HG02759 (cell line): Measurements from ENCODE around the gene PRKCQ.
A peak's percentile ranks its signal among the peaks of the same experiment; 100 is the strongest.
"Not testable (repeated sequence)": the region's sequence is repeated elsewhere in the genome, so short reads cannot be mapped to it uniquely, and the experiment has no call there.

Experiments used
- ATAC-seq: cut with Tn5 transposase; IDR thresholded peaks from one replicate; pipeline ENCODE4 v1.9.1; 2021; ENCODE audit warnings: mild to moderate bottlenecking, moderate library complexity; ENCODE audit not compliant: unreplicated experiment

The PRKCQ gene

GRCh38 chr10:6494936-6495592 lies 85.0 kb downstream of the PRKCQ start:
- ATAC-seq, result no peak

DNA sequence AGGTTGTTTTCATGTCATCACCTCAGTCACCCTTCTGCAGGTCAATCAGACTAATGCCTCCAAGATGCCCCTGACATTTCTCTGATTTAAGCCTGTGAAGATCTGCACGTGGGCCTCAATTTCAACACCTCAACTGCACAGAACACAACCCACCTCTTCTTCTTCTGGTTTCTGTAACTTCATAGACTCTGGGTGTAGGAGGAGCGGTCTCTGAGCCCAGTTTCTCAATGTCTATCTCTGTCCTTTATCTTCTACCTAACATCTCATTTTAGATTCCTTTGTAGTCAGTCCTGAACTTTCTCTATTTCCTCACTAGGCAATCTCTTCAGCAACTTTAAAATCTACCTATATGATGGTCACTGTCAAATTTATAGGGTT lies 85.6 kb downstream of the PRKCQ start:
- no peak for ATAC-seq

- ATAC-seq, result no peak
Measured at GRCh38 chr10:6493521-6494441, 86.3 kb downstream of the PRKCQ start.

DNA sequence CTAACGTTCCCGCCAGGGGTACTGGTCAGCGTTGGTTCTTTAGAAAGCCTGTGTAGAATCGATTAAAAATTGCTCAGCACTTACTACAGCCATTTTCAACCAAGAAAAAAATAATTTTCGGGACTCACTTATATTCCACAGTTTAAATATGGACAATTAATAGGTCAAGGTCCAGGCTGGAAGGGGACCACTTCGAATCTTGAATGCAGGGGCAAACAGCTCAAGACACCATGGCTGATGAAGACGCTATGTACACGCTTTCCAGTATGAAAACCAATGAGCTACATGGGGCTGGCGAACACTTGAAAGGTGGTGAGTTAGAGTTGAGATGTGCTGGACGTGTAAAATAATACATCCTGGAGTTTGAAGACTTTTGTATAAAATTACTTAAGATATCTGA lies 87.2 kb downstream of the PRKCQ start:
- no peak for ATAC-seq

DNA sequence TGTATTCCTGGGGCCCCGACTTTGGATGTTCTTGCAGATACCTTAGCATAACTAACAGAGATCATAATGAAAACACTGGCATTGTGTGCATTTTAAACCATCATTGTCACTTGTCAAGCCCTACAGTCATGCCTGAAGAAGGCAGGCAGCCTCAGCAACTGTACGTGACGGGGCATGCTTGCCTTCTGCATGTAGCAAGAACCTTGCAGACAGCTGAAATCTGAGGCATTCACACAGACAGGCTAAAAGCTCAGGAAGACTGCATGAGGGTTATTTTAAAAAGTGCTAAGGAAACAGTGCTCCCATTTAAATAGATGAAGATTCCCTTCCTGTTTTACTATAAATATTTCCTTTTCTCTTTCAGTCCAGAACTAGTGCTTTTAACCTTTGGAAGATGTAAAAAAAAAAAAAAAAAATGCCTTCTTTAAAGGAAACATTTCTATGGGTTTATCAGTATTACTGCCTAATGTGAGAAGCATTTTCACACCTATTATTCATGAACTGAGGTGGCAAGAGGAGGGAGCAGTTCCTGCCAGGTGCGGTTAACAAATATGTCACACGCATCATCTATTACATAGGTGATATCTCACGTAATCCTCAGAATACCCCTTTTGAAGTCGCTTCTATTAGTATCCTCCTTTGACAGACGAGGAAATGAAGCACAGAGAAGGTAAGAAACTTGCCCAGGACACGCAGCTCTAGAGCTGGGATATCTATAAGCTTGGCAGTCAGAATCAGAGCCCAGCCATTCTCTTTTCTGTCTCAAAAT lies 88.1 kb downstream of the PRKCQ start:
- no peak for ATAC-seq

DNA sequence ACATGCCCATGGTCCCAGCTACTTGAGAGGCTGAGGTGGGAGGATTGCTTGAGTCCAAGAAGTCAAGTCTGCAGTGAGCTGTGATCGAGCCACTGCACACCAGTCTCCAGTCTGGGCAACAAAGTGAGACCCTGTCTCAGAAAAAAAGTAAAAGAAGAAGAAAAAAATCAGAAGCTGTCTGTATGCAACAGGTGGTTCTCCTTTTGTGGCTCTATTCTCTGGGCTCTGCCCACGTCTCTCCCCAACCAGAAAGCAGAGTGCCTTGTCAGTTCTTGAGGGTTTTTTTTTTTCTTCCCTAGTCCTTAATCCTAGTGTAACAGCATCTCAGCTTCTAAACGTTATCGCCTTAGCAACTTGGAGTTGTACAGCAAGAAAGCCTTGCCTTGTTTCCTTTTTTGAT lies 89.5 kb downstream of the PRKCQ start:
- no peak for ATAC-seq

DNA sequence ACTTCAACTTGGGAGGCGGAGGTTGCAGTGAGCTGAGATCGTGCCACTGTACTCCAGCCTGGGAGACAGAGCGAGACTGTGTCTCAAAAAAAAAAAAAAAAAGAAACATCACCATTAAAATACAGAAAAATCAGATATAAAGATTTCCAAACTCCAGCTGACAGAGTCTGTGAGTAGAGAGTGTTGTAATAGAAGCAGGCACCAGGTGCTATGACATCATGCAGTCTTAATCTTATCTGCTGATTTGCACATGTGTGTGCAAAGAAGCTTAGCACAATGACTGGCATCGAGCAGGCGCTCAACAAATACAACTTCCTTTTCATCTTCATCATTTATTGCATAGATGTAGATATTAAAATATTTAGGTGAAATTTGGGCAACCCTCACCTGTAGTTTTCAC lies 92.2 kb downstream of the PRKCQ start:
- no peak for ATAC-seq

- ATAC-seq, result no peak
Measured at GRCh38 chr10:6486309-6486708, 93.8 kb downstream of the PRKCQ start.

- no peak for ATAC-seq
Measured at GRCh38 chr10:6482737-6483357, 97.2 kb downstream of the PRKCQ start.

GRCh38 chr10:6478722-6479121 lies 101.4 kb downstream of the PRKCQ start:
- ATAC-seq, result no peak

GRCh38 chr10:6476989-6477388 lies 103.1 kb downstream of the PRKCQ start:
- no peak for ATAC-seq

DNA sequence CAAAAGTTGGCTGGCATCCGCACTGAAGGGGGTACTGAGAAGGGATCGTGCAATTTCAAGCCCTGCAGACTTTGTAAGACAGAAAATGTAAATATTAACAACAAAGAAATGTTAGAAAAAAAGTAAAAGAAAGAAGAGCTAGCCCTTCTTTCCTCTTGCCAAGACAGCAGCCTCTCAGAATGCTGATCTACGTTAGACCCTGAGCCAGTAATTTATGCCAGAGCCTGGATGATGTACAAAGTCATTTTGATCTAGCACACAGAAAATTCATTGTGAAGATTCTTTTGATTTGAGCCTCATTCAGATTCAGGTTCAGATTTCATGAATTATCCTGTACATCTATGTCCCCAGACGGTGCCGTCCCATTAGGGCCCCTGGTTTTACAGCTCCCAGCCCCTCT lies 105.2 kb downstream of the PRKCQ start:
- no peak for ATAC-seq

DNA sequence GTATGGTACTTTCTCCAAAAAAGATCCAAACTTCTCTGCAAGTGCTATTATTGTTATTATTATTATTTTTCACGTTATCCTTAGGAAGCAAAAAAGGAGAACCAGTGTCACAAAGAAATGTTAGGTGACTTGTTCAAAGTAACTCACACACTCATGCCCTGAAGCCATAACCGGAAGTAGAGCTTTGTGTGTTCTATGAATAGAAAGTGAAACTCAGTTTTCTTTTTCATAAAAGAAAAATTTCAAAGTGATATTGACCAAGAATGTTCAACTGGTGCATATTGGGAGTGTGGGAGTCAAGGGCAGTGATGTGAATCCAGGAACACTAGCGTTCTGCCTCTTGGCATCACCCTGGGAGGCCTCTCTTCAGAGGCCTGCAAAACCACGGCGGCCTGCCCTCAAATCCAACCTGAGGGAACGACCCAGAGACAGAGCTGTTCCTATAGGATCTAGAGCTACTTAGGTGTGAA lies 106.1 kb downstream of the PRKCQ start:
- peak; percentile 77 for ATAC-seq

DNA sequence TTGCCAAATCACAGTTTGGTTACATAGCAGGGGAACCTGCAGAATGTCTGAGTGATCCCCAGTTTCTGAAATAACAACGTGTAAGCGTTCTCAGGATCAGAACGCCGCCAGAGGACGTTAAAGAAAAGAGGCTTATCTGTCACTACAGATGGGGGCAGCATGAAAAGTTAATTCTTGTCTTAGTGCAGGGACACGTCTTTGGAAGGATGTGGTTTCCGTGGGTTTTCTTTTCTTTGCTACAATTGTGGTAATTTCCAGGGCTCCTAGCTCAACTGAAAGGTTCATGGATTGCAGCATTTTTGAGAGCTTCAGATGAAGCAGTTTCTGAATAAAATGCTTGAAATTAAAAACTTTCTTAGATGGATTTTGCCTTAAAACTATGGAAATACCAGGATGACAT lies 106.6 kb downstream of the PRKCQ start:
- no peak for ATAC-seq

- ATAC-seq, result not testable (repeated sequence)
Measured at GRCh38 chr10:6472710-6473005, 107.4 kb downstream of the PRKCQ start.

DNA sequence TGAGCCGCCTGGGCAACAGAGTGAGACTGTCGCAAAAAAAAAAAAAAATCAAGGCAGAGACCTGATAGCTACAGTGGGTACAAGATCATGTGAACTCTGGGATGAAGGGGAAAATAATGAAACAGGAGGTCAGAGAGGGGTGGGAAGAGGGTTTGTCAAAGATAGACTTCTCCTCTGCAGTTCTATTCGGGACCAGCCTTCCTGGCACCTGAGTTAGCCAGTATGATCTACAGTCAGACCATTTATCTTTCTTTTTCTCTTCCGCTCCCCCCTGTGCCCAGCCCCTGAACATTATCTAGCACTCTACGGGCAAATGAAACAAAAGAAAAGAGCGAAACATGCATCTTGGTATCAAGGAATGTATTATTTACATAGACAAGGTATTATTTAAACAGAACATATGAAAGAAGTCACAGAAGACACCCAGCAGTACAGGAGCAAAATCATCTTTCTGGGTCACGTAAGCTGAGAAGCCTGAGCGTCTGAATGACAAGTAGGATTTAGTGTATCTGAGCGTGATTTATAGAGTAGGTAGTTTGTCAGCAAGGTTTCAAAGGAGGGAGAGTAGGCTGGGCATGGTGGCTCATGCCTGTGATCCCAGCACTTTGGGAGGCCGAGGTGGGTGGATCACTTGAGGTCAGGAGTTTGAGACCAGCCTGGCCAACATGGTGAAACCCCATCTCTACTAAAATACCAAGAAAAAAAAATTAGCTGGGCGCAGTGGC lies 109.0 kb downstream of the PRKCQ start:
- ATAC-seq, result no peak

DNA sequence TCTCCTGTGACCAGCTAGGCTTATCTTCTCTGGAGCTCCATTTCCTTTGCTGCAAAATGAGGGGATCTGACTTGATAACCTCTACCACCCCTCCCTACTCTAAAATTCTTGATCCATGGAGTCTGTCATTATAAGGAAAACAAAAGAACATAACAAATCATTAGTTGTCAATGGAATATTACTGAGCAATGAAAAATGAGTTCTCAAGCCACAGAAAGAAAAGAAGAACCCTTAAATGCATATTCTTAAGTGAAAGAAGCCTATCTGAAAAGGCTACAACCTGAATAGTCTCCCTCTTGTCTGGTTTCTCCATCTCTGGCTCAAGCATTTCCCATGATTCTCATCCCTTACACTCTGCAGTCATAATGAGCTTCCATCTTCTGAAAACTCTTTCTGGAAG lies 110.4 kb downstream of the PRKCQ start:
- no peak for ATAC-seq

DNA sequence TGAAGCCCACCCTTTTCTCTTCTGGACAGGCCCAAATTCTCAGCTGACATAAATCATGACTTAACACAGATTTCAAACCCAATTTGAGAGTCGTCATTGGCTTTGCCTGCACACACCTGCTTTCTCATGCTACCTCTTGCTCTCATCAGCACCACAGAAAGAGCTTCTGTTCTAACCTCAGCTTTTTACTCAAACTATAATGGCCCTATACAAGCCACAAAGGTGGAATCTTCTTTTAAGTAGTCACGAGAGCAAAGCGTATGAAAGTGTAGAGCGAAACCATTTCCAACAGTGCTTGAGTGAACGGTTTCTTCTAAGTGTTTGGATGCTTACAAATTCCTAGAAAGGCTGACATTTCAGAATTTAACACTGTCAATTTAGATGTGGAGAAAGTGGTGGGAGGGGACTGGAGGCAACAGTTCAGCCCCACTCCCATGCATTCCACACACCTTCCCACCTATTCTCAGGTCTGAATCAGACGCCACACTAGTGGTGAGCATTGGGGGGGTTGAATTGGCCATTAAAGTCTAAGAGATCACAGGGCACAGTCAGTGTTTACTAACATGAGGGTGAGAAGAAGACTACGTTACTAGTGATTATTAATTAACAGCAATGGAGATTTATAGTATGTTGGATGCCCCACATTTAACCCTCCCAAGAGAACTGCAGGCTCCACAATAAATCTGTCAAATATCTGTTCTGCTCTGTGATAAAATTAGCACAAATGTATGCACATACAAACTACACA lies 114.0 kb downstream of the PRKCQ start:
- ATAC-seq, result no peak

GRCh38 chr10:6465437-6465836 lies 114.6 kb downstream of the PRKCQ start:
- ATAC-seq, result no peak

- ATAC-seq, result no peak
Measured at GRCh38 chr10:6464862-6465430, 115.1 kb downstream of the PRKCQ start.
